ENCODE results near the gene NCAM1. TPM values are rescaled to one million over a fixed set of nuclear protein-coding genes. Genes with fewer than 3 reads are reported as not detected.
"Not testable (repeated sequence)": the region's sequence is repeated elsewhere in the genome, so short reads cannot be mapped to it uniquely, and the experiment has no call there.

Gene NCAM1
- total RNA-seq, 2 donors from 2014 or later: 0.39 TPM

GRCh38 chr11:113045146-113045545 is 83.9 kb downstream of the NCAM1 start:
- DNase-seq (ENCODE audit: low spot score in 2 of 2) (no peak), ATAC-seq (no peak)
- Mint-ChIP-seq H3K27ac (no peak overlapping the region), H3K9me3 (peaks cover 0 to 6% of the 10 kb centered on the region in 2 donors), H3K36me3 (no peaks in the 10 kb centered on the region)

GRCh38 chr11:113046866-113047265 is 85.6 kb downstream of the NCAM1 start:
- DNase-seq (ENCODE audit: low spot score in 2 of 2): no peak
- no peak overlapping the region for H3K27ac Mint-ChIP-seq
- no peaks in the 10 kb centered on the region for H3K36me3 Mint-ChIP-seq
- peaks cover 0 to 6% of the 10 kb centered on the region in 2 donors for H3K9me3 Mint-ChIP-seq
- ATAC-seq: no peak

- DNase-seq (ENCODE audit: low spot score in 2 of 2): no peak
- ATAC-seq: no peak
- Mint-ChIP-seq H3K9me3 (peaks cover 3 to 6% of the 10 kb centered on the region in 2 donors), H3K27ac (no peak overlapping the region), H3K36me3 (no peaks in the 10 kb centered on the region)
Measured at GRCh38 chr11:113048820-113049768, 87.9 kb downstream of the NCAM1 start.

GRCh38 chr11:113053042-113053441 is 91.8 kb downstream of the NCAM1 start:
- H3K36me3 Mint-ChIP-seq; H3K9me3 Mint-ChIP-seq; DNase-seq (ENCODE audit: low spot score in 2 of 2); ATAC-seq; H3K27ac Mint-ChIP-seq: not testable (repeated sequence)

- ATAC-seq: no peak
- peaks cover 0 to 3% of the 10 kb centered on the region in 2 donors for H3K9me3 Mint-ChIP-seq
- no peak overlapping the region for H3K27ac Mint-ChIP-seq
- DNase-seq (ENCODE audit: low spot score in 2 of 2): no peak
- H3K36me3 Mint-ChIP-seq: no peaks in the 10 kb centered on the region
Measured at GRCh38 chr11:113057038-113057437, 95.8 kb downstream of the NCAM1 start.

GRCh38 chr11:113059548-113059947 is 98.3 kb downstream of the NCAM1 start:
- no peak for DNase-seq (ENCODE audit: low spot score in 2 of 2)
- no peak for ATAC-seq
- no peaks in the 10 kb centered on the region for H3K36me3 Mint-ChIP-seq
- no peaks in the 10 kb centered on the region for H3K9me3 Mint-ChIP-seq
- H3K27ac Mint-ChIP-seq: no peak overlapping the region

- Mint-ChIP-seq H3K9me3 (no peaks in the 10 kb centered on the region), H3K27ac (no peak overlapping the region), H3K36me3 (no peaks in the 10 kb centered on the region)
- no peak for DNase-seq (ENCODE audit: low spot score in 2 of 2)
- no peak for ATAC-seq
Measured at GRCh38 chr11:113065330-113065729, 104.1 kb downstream of the NCAM1 start.

GRCh38 chr11:113072237-113072858 is 111.1 kb downstream of the NCAM1 start:
- ATAC-seq: no peak

GRCh38 chr11:113073290-113073953 is 112.2 kb downstream of the NCAM1 start:
- Mint-ChIP-seq H3K27ac (no peak overlapping the region), H3K9me3 (no peaks in the 10 kb centered on the region), H3K36me3 (no peaks in the 10 kb centered on the region)
- DNase-seq (ENCODE audit: low spot score in 2 of 2): no peak
- ATAC-seq: no peak

More at GRCh38 chr11:113072237-113072858, 111.1 kb downstream of the NCAM1 start:
- DNase-seq (ENCODE audit: low spot score in 2 of 2): no peak
- no peaks in the 10 kb centered on the region for H3K36me3 Mint-ChIP-seq
- no peaks in the 10 kb centered on the region for H3K9me3 Mint-ChIP-seq
- no peak overlapping the region for H3K27ac Mint-ChIP-seq

- ATAC-seq (no peak), DNase-seq (ENCODE audit: low spot score in 2 of 2) (no peak)
- no peaks in the 10 kb centered on the region for H3K36me3 Mint-ChIP-seq
- no peaks in the 10 kb centered on the region for H3K9me3 Mint-ChIP-seq
- H3K27ac Mint-ChIP-seq: no peak overlapping the region
Measured at GRCh38 chr11:113075586-113076095, 114.4 kb downstream of the NCAM1 start.

- Mint-ChIP-seq H3K36me3 (no peaks in the 10 kb centered on the region), H3K27ac (no peak overlapping the region), H3K9me3 (no peaks in the 10 kb centered on the region)
- no peak for ATAC-seq
- DNase-seq (ENCODE audit: low spot score in 2 of 2): no peak
Measured at GRCh38 chr11:113077379-113077778, 116.2 kb downstream of the NCAM1 start.

GRCh38 chr11:113082341-113082955 is 121.2 kb downstream of the NCAM1 start:
- Mint-ChIP-seq H3K9me3 (no peaks in the 10 kb centered on the region), H3K36me3 (no peaks in the 10 kb centered on the region), H3K27ac (no peak overlapping the region)
- DNase-seq (ENCODE audit: low spot score in 2 of 2): no peak
- no peak for ATAC-seq

GRCh38 chr11:113083571-113083970 is 122.4 kb downstream of the NCAM1 start:
- no peak for ATAC-seq
- no peaks in the 10 kb centered on the region for H3K9me3 Mint-ChIP-seq
- H3K36me3 Mint-ChIP-seq: no peaks in the 10 kb centered on the region
- no peak overlapping the region for H3K27ac Mint-ChIP-seq
- no peak for DNase-seq (ENCODE audit: low spot score in 2 of 2)

GRCh38 chr11:113084297-113084696 is 123.1 kb downstream of the NCAM1 start:
- Mint-ChIP-seq H3K9me3 (no peaks in the 10 kb centered on the region), H3K27ac (no peak overlapping the region), H3K36me3 (no peaks in the 10 kb centered on the region)
- no peak for ATAC-seq
- no peak for DNase-seq (ENCODE audit: low spot score in 2 of 2)

GRCh38 chr11:113085446-113085845 is 124.2 kb downstream of the NCAM1 start:
- no peaks in the 10 kb centered on the region for H3K9me3 Mint-ChIP-seq
- ATAC-seq: no peak
- DNase-seq (ENCODE audit: low spot score in 2 of 2): no peak
- H3K27ac Mint-ChIP-seq: no peak overlapping the region
- H3K36me3 Mint-ChIP-seq: no peaks in the 10 kb centered on the region

GRCh38 chr11:113087706-113088105 is 126.5 kb downstream of the NCAM1 start:
- no peak overlapping the region for H3K27ac Mint-ChIP-seq
- ATAC-seq (no peak), DNase-seq (ENCODE audit: low spot score in 2 of 2) (no peak)
- H3K9me3 Mint-ChIP-seq: no peaks in the 10 kb centered on the region
- no peaks in the 10 kb centered on the region for H3K36me3 Mint-ChIP-seq
